Activated T-cell treated with anti-CD3 and anti-CD28 coated beads, Interleukin-2, amount 50 U/mL, for 72 hours (primary cell): Measurements from ENCODE around the gene APOA4. TPM values are rescaled to one million over a fixed set of nuclear protein-coding genes. Genes with fewer than 3 reads are reported as not detected.
"Not testable (repeated sequence)": the region's sequence is repeated elsewhere in the genome, so short reads cannot be mapped to it uniquely, and the experiment has no call there.

ENCODE experiments used
- ATAC-seq, 2 donors: fragments of 150-1000 bp; cut with Tn5 transposase; replicated peaks in 1 of 2; 2 replicates each; pipeline ENCODE4 v1.10.0; 2021; ENCODE audit warnings: moderate library complexity in 2 of 2, mild to moderate bottlenecking in 1 of 2
- DNase-seq, 2 donors: peaks; one replicate each; pipeline ENCODE4 v3.0.0; 2021 to 2022; ENCODE audit warnings: mixed read lengths in 1 of 2
- H3K27ac Mint-ChIP-seq: one replicate; pipeline ENCODE4 v1.8.0; 2022; ENCODE audit warnings: mild to moderate bottlenecking, moderate library complexity, mixed read lengths
- H3K27me3 Mint-ChIP-seq: one replicate; pipeline ENCODE4 v1.8.0; 2022; ENCODE audit warnings: low read depth, mixed read lengths
- H3K36me3 Mint-ChIP-seq, 2 donors: one replicate each; pipeline ENCODE4 v1.8.0; 2022; ENCODE audit warnings: mixed read lengths in 2 of 2, mild to moderate bottlenecking in 1 of 2; ENCODE audit not compliant: insufficient read depth in 2 of 2
- H3K4me1 Mint-ChIP-seq: one replicate; pipeline ENCODE4 v1.8.0; 2022; ENCODE audit warnings: low read depth, mixed read lengths
- H3K4me3 Mint-ChIP-seq, 2 donors: one replicate each; pipeline ENCODE4 v1.8.0; 2022; ENCODE audit warnings: mild to moderate bottlenecking in 2 of 2, mixed read lengths in 2 of 2, moderate library complexity in 2 of 2
- H3K9me3 Mint-ChIP-seq, 2 donors: one replicate each; pipeline ENCODE4 v1.8.0; 2022; ENCODE audit warnings: mixed read lengths in 2 of 2
- total RNA-seq, 2 donors: library from RNA; stranded (reverse); gene quantifications; one replicate each; pipeline ENCODE4 v1.2.3, GENCODE V29; 2022

Gene APOA4
- total RNA-seq, 2 donors from 2014 or later: not detected

- Mint-ChIP-seq H3K4me1 (peaks cover 5% of the 10 kb centered on the region), H3K4me3 (no peak overlapping the region), H3K36me3 (peaks cover 3 to 7% of the 10 kb centered on the region in 2 donors), H3K9me3 (no peaks in the 10 kb centered on the region), H3K27ac (no peak overlapping the region), H3K27me3 (no peaks in the 10 kb centered on the region)
- ATAC-seq: no peak
- no peak for DNase-seq
These were observed 19.8 kb upstream of the APOA4 start for GRCh38 chr11:116842909-116843308.

GRCh38 chr11:116842117-116842516 lies 19.0 kb upstream of the APOA4 start:
- Mint-ChIP-seq H3K27me3 (no peaks in the 10 kb centered on the region), H3K9me3 (no peaks in the 10 kb centered on the region), H3K27ac (no peak overlapping the region), H3K36me3 (peaks cover 3 to 6% of the 10 kb centered on the region in 2 donors), H3K4me1 (peaks cover 5% of the 10 kb centered on the region), H3K4me3 (no peak overlapping the region)
- DNase-seq (no peak), ATAC-seq (no peak)

GRCh38 chr11:116840746-116841296 lies 17.7 kb upstream of the APOA4 start:
- no peaks in the 10 kb centered on the region for H3K27me3 Mint-ChIP-seq
- peaks cover 10% of the 10 kb centered on the region for H3K4me1 Mint-ChIP-seq
- H3K27ac Mint-ChIP-seq: no peak overlapping the region
- ATAC-seq: no peak
- DNase-seq: no peak
- H3K4me3 Mint-ChIP-seq: no peak overlapping the region
- H3K9me3 Mint-ChIP-seq: no peaks in the 10 kb centered on the region
- H3K36me3 Mint-ChIP-seq: peaks cover 0 to 4% of the 10 kb centered on the region in 2 donors

GRCh38 chr11:116840224-116840745 lies 17.2 kb upstream of the APOA4 start:
- H3K36me3 Mint-ChIP-seq: peaks cover 0 to 4% of the 10 kb centered on the region in 2 donors
- ATAC-seq: no peak
- no peaks in the 10 kb centered on the region for H3K27me3 Mint-ChIP-seq
- no peak for DNase-seq
- H3K4me3 Mint-ChIP-seq: no peak overlapping the region
- peaks cover 15% of the 10 kb centered on the region for H3K4me1 Mint-ChIP-seq
- no peaks in the 10 kb centered on the region for H3K9me3 Mint-ChIP-seq
- H3K27ac Mint-ChIP-seq: no peak overlapping the region

- Mint-ChIP-seq H3K4me1 (peaks cover 22% of the 10 kb centered on the region), H3K9me3 (no peaks in the 10 kb centered on the region), H3K36me3 (peaks cover 0 to under 1% of the 10 kb centered on the region in 2 donors)
These were observed 15.4 kb upstream of the APOA4 start for GRCh38 chr11:116838321-116839084.

GRCh38 chr11:116837231-116838091 lies 14.4 kb upstream of the APOA4 start, which contains the start of gene APOA1:
Gene APOA1, minus strand, starts transcription at chr11:116837622. Its CDS starts 235 bp downstream, at chr11:116837387.
- Mint-ChIP-seq H3K27me3 (no peaks in the 10 kb centered on the region), H3K9me3 (no peaks in the 10 kb centered on the region), H3K4me3 (peak within 1 kb of the TSS in 1 of 2 donors; percentile 75), H3K4me1 (peaks cover 22% of the 10 kb centered on the region), H3K36me3 (no peaks in the 10 kb centered on the region), H3K27ac (no peak within 1 kb of the TSS)
- DNase-seq (no peak), ATAC-seq (no peak)

More at GRCh38 chr11:116838321-116839084, 15.4 kb upstream of the APOA4 start:
- no peak overlapping the region for H3K27ac Mint-ChIP-seq
- no peak for DNase-seq
- H3K4me3 Mint-ChIP-seq: no peak overlapping the region
- H3K27me3 Mint-ChIP-seq: no peaks in the 10 kb centered on the region
- no peak for ATAC-seq

GRCh38 chr11:116836632-116836991 lies 13.5 kb upstream of the APOA4 start:
- no peak for ATAC-seq
- H3K4me3 Mint-ChIP-seq: no peak overlapping the region

GRCh38 chr11:116835791-116836631 lies 12.9 kb upstream of the APOA4 start:
- DNase-seq (peak; percentile 83 to 84), ATAC-seq (peak; percentile 90 to 91)
- no peaks in the 10 kb centered on the region for H3K27me3 Mint-ChIP-seq
- H3K27ac Mint-ChIP-seq: no peak overlapping the region
- peaks cover 22% of the 10 kb centered on the region for H3K4me1 Mint-ChIP-seq
- peak overlapping the region; percentile 75 to 83 for H3K4me3 Mint-ChIP-seq
- H3K9me3 Mint-ChIP-seq: no peaks in the 10 kb centered on the region
- H3K36me3 Mint-ChIP-seq: no peaks in the 10 kb centered on the region

More at GRCh38 chr11:116836632-116836991, 13.5 kb upstream of the APOA4 start:
- H3K36me3 Mint-ChIP-seq: no peaks in the 10 kb centered on the region
- H3K27ac Mint-ChIP-seq: no peak overlapping the region
- H3K4me1 Mint-ChIP-seq: peaks cover 22% of the 10 kb centered on the region
- H3K27me3 Mint-ChIP-seq: no peaks in the 10 kb centered on the region
- DNase-seq: no peak
- H3K9me3 Mint-ChIP-seq: no peaks in the 10 kb centered on the region

GRCh38 chr11:116835042-116835772 lies 12.1 kb upstream of the APOA4 start:
- H3K27me3 Mint-ChIP-seq: no peaks in the 10 kb centered on the region
- H3K9me3 Mint-ChIP-seq: no peaks in the 10 kb centered on the region
- peaks cover 22% of the 10 kb centered on the region for H3K4me1 Mint-ChIP-seq
- H3K36me3 Mint-ChIP-seq: no peaks in the 10 kb centered on the region
- H3K4me3 Mint-ChIP-seq: peak overlapping the region; percentile 75 to 83
- H3K27ac Mint-ChIP-seq: no peak overlapping the region
- peak in 1 of 2 donors; percentile 10 for ATAC-seq
- DNase-seq: no peak

- not testable (repeated sequence) for ATAC-seq, H3K36me3 Mint-ChIP-seq, DNase-seq, H3K9me3 Mint-ChIP-seq, H3K27ac Mint-ChIP-seq, H3K27me3 Mint-ChIP-seq
- H3K4me1 Mint-ChIP-seq: peaks cover 22% of the 10 kb centered on the region
- peak overlapping the region; percentile 3 to 58 for H3K4me3 Mint-ChIP-seq
These were observed 11.5 kb upstream of the APOA4 start for GRCh38 chr11:116834535-116835041.

- no peaks in the 10 kb centered on the region for H3K9me3 Mint-ChIP-seq
- ATAC-seq (no peak), DNase-seq (no peak)
- no peak overlapping the region for H3K27ac Mint-ChIP-seq
- H3K4me1 Mint-ChIP-seq: peaks cover 18% of the 10 kb centered on the region
- H3K36me3 Mint-ChIP-seq: no peaks in the 10 kb centered on the region
- no peak overlapping the region for H3K4me3 Mint-ChIP-seq
- no peaks in the 10 kb centered on the region for H3K27me3 Mint-ChIP-seq
These were observed 10.9 kb upstream of the APOA4 start for GRCh38 chr11:116833816-116834534.
